ENCODE results near the gene GAB2. TPM values are rescaled to one million over a fixed set of nuclear protein-coding genes. Genes with fewer than 3 reads are reported as not detected.

The GAB2 gene
- total RNA-seq, 4 donors from 2014 or later, result 26.3 to 84.8 (median 26.6) TPM

- no peak overlapping the region for H3K27ac ChIP-seq
- H3K36me3 ChIP-seq, result no peaks in the 10 kb centered on the region
- TF ChIP-seq POLR2AphosphoS5 (IDR thresholded peaks at IDR 0.05), result no peak
- TF ChIP-seq POLR2A (IDR thresholded peaks at IDR 0.05), result no peak
- no peak for TF ChIP-seq CTCF (IDR thresholded peaks at IDR 0.05)
- TF ChIP-seq EP300 (IDR thresholded peaks at IDR 0.05), result no peak
- H3K27me3 ChIP-seq, result no peaks in the 10 kb centered on the region
- no peak overlapping the region for H3K4me3 ChIP-seq
- no peaks in the 10 kb centered on the region for H3K9me3 ChIP-seq
- WGBS, 2 donors (ENCODE audit: low coverage in 1 of 2), result 50 to 77% methylated on average over 4 of the region's 4 CpGs
- H3K4me1 ChIP-seq, result peaks cover 0 to 38% (median 4%) of the 10 kb centered on the region in 3 donors
- no peak for ATAC-seq
Measured at GRCh38 chr11:78336877-78337553, 80.6 kb downstream of the GAB2 start.

- no peak overlapping the region for H3K4me3 ChIP-seq
- peaks cover 0 to 38% (median 4%) of the 10 kb centered on the region in 3 donors for H3K4me1 ChIP-seq
- H3K36me3 ChIP-seq, result no peaks in the 10 kb centered on the region
- ATAC-seq, result no peak
- no peaks in the 10 kb centered on the region for H3K27me3 ChIP-seq
- no peaks in the 10 kb centered on the region for H3K9me3 ChIP-seq
- TF ChIP-seq POLR2A (IDR thresholded peaks at IDR 0.05) (no peak), CTCF (IDR thresholded peaks at IDR 0.05) (no peak), EP300 (IDR thresholded peaks at IDR 0.05) (no peak), POLR2AphosphoS5 (IDR thresholded peaks at IDR 0.05) (no peak)
- no peak overlapping the region for H3K27ac ChIP-seq
Measured at GRCh38 chr11:78334109-78334508, 83.5 kb downstream of the GAB2 start.

GRCh38 chr11:78332872-78333271 lies 84.7 kb downstream of the GAB2 start:
- H3K9me3 ChIP-seq, result no peaks in the 10 kb centered on the region
- no peak for TF ChIP-seq EP300 (IDR thresholded peaks at IDR 0.05)
- H3K36me3 ChIP-seq, result no peaks in the 10 kb centered on the region
- 82 to 100% methylated on average over 1 of the region's 1 CpG for WGBS, 2 donors (ENCODE audit: low coverage in 1 of 2)
- no peaks in the 10 kb centered on the region for H3K27me3 ChIP-seq
- H3K4me3 ChIP-seq, result no peak overlapping the region
- no peak overlapping the region for H3K27ac ChIP-seq
- peaks cover 0 to 29% (median 4%) of the 10 kb centered on the region in 3 donors for H3K4me1 ChIP-seq
- no peak for ATAC-seq

GRCh38 chr11:78332174-78332866 lies 85.3 kb downstream of the GAB2 start:
- no peak for TF ChIP-seq POLR2AphosphoS5 (IDR thresholded peaks at IDR 0.05)
- no peak for TF ChIP-seq POLR2A (IDR thresholded peaks at IDR 0.05)
- no peak for TF ChIP-seq EP300 (IDR thresholded peaks at IDR 0.05)
- TF ChIP-seq CTCF (IDR thresholded peaks at IDR 0.05), result no peak
- 73 to 93% methylated on average over 1 of the region's 1 CpG for WGBS, 2 donors (ENCODE audit: low coverage in 1 of 2)
- H3K27ac ChIP-seq, result no peak overlapping the region
- H3K4me3 ChIP-seq, result no peak overlapping the region
- no peaks in the 10 kb centered on the region for H3K36me3 ChIP-seq
- H3K27me3 ChIP-seq, result no peaks in the 10 kb centered on the region
- ATAC-seq, result no peak
- H3K4me1 ChIP-seq, result peaks cover 0 to 23% (median 4%) of the 10 kb centered on the region in 3 donors
- no peaks in the 10 kb centered on the region for H3K9me3 ChIP-seq

GRCh38 chr11:78331711-78332110 lies 85.9 kb downstream of the GAB2 start:
- no peak overlapping the region for H3K4me3 ChIP-seq
- 67% methylated on average over 2 of the region's 3 CpGs; no CpG with 5 or more reads in 1 of the 2 donors for WGBS, 2 donors (ENCODE audit: low coverage in 1 of 2)
- H3K36me3 ChIP-seq, result no peaks in the 10 kb centered on the region
- no peak overlapping the region for H3K27ac ChIP-seq
- peaks cover 0 to 17% (median 4%) of the 10 kb centered on the region in 3 donors for H3K4me1 ChIP-seq
- H3K9me3 ChIP-seq, result no peaks in the 10 kb centered on the region
- no peak for ATAC-seq
- TF ChIP-seq CTCF (IDR thresholded peaks at IDR 0.05) (no peak), EP300 (IDR thresholded peaks at IDR 0.05) (no peak), POLR2AphosphoS5 (IDR thresholded peaks at IDR 0.05) (no peak), POLR2A (IDR thresholded peaks at IDR 0.05) (no peak)
- no peaks in the 10 kb centered on the region for H3K27me3 ChIP-seq
